ENCODE measurements around the gene SLC15A4. TPM values are rescaled to one million over a fixed set of nuclear protein-coding genes. Genes with fewer than 3 reads are reported as not detected.

The SLC15A4 gene
- polyA plus RNA-seq, 3 donors: 5.4 to 46.6 (median 14.8) TPM

GRCh38 chr12:128802756-128803155 is 21.0 kb downstream of the SLC15A4 start:
- no peak for DNase-seq
- peaks cover 60 to 73% of the 10 kb centered on the region in 2 donors for H3K36me3 ChIP-seq (replicated peaks in 1 of 2; ENCODE audit: control insufficient read depth in 1 of 2, insufficient read depth in 2 of 2, low read length in 2 of 2)
- intact Hi-C loops (cut with micrococcal nuclease): no loop called here
- H3K4me3 Mint-ChIP-seq: no peak overlapping the region
- no peak overlapping the region for H2AFZ ChIP-seq (ENCODE audit: insufficient read depth, low read depth, low read length, poor library complexity, severe bottlenecking)
- H3K27ac Mint-ChIP-seq: peak overlapping the region in 1 of 7 donors; percentile 79
- TF ChIP-seq CTCF (IDR thresholded peaks at IDR 0.05): no peak
- H4K20me1 ChIP-seq (ENCODE audit: insufficient read depth, low read length): peaks cover 65% of the 10 kb centered on the region
- no peak overlapping the region for H3K4me2 ChIP-seq (replicated peaks; ENCODE audit: extremely low read depth, low read length, poor library complexity, severe bottlenecking)
- H3K9ac ChIP-seq (ENCODE audit: insufficient read depth, low read length, poor library complexity, severe bottlenecking): no peak overlapping the region
- no peaks in the 10 kb centered on the region for H3K9me3 ChIP-seq (replicated peaks in 1 of 2; ENCODE audit: control insufficient read depth in 1 of 2, insufficient read depth in 1 of 2, low read length in 2 of 2)
- peaks cover 82% of the 10 kb centered on the region for H3K79me2 ChIP-seq (ENCODE audit: insufficient read depth, low read length)
- WGBS (ENCODE audit: insufficient coverage): 96% methylated on average over 12 of the region's 13 CpGs
- H3K9me3 Mint-ChIP-seq: peaks cover 0 to 2% (median 0%) of the 10 kb centered on the region in 7 donors
- H3K4me1 ChIP-seq (ENCODE audit: control insufficient read depth in 1 of 2, insufficient read depth in 2 of 2, low read length in 2 of 2): peaks cover 12 to 21% of the 10 kb centered on the region in 2 donors
- H3K4me1 Mint-ChIP-seq: peaks cover 18% of the 10 kb centered on the region
- H3K36me3 Mint-ChIP-seq: peaks cover 66 to 78% of the 10 kb centered on the region in 2 donors
- H3K27ac ChIP-seq (ENCODE audit: low read depth in 1 of 2, low read length in 2 of 2): peak overlapping the region in 1 of 2 donors; percentile 58
- H3K4me3 ChIP-seq (replicated peaks in 1 of 3; ENCODE audit: low read depth in 2 of 3, low read length in 3 of 3): no peak overlapping the region
- no peaks in the 10 kb centered on the region for H3K27me3 ChIP-seq (ENCODE audit: control insufficient read depth in 2 of 2, insufficient read depth in 2 of 2, low read length in 2 of 2)
- H3K27me3 Mint-ChIP-seq (ENCODE audit: low read depth in 3 of 3): no peaks in the 10 kb centered on the region

DNA sequence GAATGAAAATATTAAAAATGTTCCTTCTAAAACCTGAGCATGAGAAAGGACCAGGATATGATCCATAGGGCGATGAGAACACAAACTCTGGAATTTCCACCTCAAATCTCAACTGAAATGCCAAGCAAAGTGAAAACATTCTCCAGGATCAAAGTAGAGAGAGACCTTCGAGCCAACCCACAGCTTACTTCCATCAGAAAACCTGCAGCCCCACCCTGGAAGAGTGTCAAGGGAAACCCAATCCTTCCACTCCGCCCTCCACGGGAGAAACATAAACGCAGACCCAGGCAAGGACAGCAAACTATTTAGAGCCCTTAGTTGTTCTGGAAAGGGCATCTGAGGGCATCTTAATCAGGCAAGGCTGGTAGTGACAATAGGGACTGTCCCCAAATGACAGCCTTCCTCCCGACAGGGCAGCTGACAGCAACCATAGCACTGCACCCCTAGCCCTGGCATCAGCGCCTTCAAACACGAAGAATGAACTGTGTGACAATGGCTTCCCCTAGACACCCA is 21.8 kb downstream of the SLC15A4 start:
- WGBS (ENCODE audit: insufficient coverage): 93% methylated on average over 4 of the region's 8 CpGs
- Histone ChIP-seq H3K79me2 (ENCODE audit: insufficient read depth, low read length) (peaks cover 90% of the 10 kb centered on the region), H3K36me3 (replicated peaks in 1 of 2; ENCODE audit: control insufficient read depth in 1 of 2, insufficient read depth in 2 of 2, low read length in 2 of 2) (peaks cover 67 to 81% of the 10 kb centered on the region in 2 donors), H3K4me2 (replicated peaks; ENCODE audit: extremely low read depth, low read length, poor library complexity, severe bottlenecking) (no peak overlapping the region), H2AFZ (ENCODE audit: insufficient read depth, low read depth, low read length, poor library complexity, severe bottlenecking) (no peak overlapping the region), H3K9me3 (replicated peaks in 1 of 2; ENCODE audit: control insufficient read depth in 1 of 2, insufficient read depth in 1 of 2, low read length in 2 of 2) (no peaks in the 10 kb centered on the region), H3K27ac (ENCODE audit: low read depth in 1 of 2, low read length in 2 of 2) (peak overlapping the region in 1 of 2 donors; percentile 58), H3K27me3 (ENCODE audit: control insufficient read depth in 2 of 2, insufficient read depth in 2 of 2, low read length in 2 of 2) (no peaks in the 10 kb centered on the region), H3K4me1 (ENCODE audit: control insufficient read depth in 1 of 2, insufficient read depth in 2 of 2, low read length in 2 of 2) (peaks cover 6 to 13% of the 10 kb centered on the region in 2 donors), H4K20me1 (ENCODE audit: insufficient read depth, low read length) (peaks cover 59% of the 10 kb centered on the region), H3K4me3 (replicated peaks in 1 of 3; ENCODE audit: low read depth in 2 of 3, low read length in 3 of 3) (no peak overlapping the region), H3K9ac (ENCODE audit: insufficient read depth, low read length, poor library complexity, severe bottlenecking) (no peak overlapping the region)
- Mint-ChIP-seq H3K27ac (peak overlapping the region in 3 of 7 donors; percentile 48 to 70 (median 55)), H3K4me1 (peaks cover 17% of the 10 kb centered on the region), H3K36me3 (peaks cover 74 to 86% of the 10 kb centered on the region in 2 donors), H3K27me3 (ENCODE audit: low read depth in 3 of 3) (no peaks in the 10 kb centered on the region), H3K4me3 (no peak overlapping the region), H3K9me3 (peaks cover 0 to 2% (median 0%) of the 10 kb centered on the region in 7 donors)
- intact Hi-C loops (cut with micrococcal nuclease): no loop called here
- no peak for TF ChIP-seq CTCF (IDR thresholded peaks at IDR 0.05)
- DNase-seq: no peak

Measured in CD14-positive monocyte (primary cell).